GM12878 (cell line): Measurements from ENCODE around the gene CLDN7.

ENCODE experiments used
- BRCA1 ChIP-seq: IDR thresholded peaks from 2 replicates; pipeline ENCODE4 v1.6.1; 2011; ENCODE audit warnings: low read depth, low read length, improper control_type of control experiment
- EP300 ChIP-seq, 2 experiments: fragments of 150-350 bp in 1 of 2; IDR thresholded peaks; 2 replicates each; pipeline ENCODE4 v1.6.1; 2011 to 2012; ENCODE audit warnings: low read depth in 2 of 2, low read length in 2 of 2, borderline replicate concordance in 1 of 2, improper control_type of control experiment in 1 of 2, inconsistent platforms in 1 of 2; ENCODE audit not compliant: control insufficient read depth in 1 of 2
- POLR2A ChIP-seq: IDR thresholded peaks from 2 replicates; pipeline ENCODE4 v1.6.1; 2011; ENCODE audit warnings: low read depth, mild to moderate bottlenecking, low read length
- POU2F2 ChIP-seq: IDR thresholded peaks from 3 replicates; pipeline ENCODE4 v1.6.1; 2011; ENCODE audit warnings: low read depth, mild to moderate bottlenecking, low read length, borderline replicate concordance
- TAF1 ChIP-seq: IDR thresholded peaks from 2 replicates; pipeline ENCODE4 v1.6.1; 2011; ENCODE audit warnings: mild to moderate bottlenecking, low read depth, low read length, borderline replicate concordance
- YY1 ChIP-seq: IDR thresholded peaks from 2 replicates; pipeline ENCODE4 v1.6.1; 2011; ENCODE audit warnings: low read depth, mild to moderate bottlenecking, low read length
- TF ChIP-seq, protein P1 (sequence below), 3 experiments: IDR thresholded peaks in 2 of 3; conservative IDR thresholded peaks in 1 of 3; 2 replicates each; pipeline ENCODE4 v1.5.1; 2011; ENCODE audit warnings: low read depth in 3 of 3, low read length in 3 of 3, mild to moderate bottlenecking in 3 of 3, control low read depth in 2 of 3, moderate library complexity in 2 of 3, inconsistent platforms in 1 of 3, mixed read lengths in 1 of 3; ENCODE audit not compliant: control insufficient read depth in 2 of 3, insufficient read depth in 1 of 3; ENCODE audit errors: extremely low read depth in 1 of 3
- TF ChIP-seq, protein P2 (sequence below): IDR thresholded peaks from 2 replicates; pipeline ENCODE4 v1.6.1; 2011; ENCODE audit warnings: mild to moderate bottlenecking, low read depth, low read length, moderate library complexity; ENCODE audit not compliant: insufficient replicate concordance

DNA sequence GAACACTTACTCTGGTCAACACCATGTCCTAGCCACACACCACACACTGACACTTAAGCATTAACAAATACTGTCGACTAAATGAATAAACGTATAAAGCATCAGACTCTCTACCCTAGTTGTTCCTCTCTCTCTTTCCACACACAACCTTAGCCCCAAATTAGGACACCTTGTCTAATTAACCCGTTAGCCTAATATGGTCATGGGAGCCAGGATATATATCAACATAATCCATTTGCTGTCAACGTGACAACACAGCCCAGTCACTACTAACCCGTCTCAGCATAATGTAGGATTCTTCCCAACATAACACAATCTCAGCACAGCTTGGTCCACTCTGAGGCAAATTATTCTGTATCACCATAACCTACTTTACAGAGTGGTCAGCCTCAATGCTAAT, 30.2 kb downstream of the CLDN7 start:
- TF ChIP-seq TAF1 (no peak), POU2F2 (no peak), EP300 (IDR thresholded peaks at IDR 0.05; ENCODE audit: borderline replicate concordance in 1 of 2, control insufficient read depth in 1 of 2, low read depth in 2 of 2, low read length in 2 of 2) (no peak), BRCA1 (no peak), POLR2A (no peak), YY1 (no peak)
- TF ChIP-seq, protein P1, sequence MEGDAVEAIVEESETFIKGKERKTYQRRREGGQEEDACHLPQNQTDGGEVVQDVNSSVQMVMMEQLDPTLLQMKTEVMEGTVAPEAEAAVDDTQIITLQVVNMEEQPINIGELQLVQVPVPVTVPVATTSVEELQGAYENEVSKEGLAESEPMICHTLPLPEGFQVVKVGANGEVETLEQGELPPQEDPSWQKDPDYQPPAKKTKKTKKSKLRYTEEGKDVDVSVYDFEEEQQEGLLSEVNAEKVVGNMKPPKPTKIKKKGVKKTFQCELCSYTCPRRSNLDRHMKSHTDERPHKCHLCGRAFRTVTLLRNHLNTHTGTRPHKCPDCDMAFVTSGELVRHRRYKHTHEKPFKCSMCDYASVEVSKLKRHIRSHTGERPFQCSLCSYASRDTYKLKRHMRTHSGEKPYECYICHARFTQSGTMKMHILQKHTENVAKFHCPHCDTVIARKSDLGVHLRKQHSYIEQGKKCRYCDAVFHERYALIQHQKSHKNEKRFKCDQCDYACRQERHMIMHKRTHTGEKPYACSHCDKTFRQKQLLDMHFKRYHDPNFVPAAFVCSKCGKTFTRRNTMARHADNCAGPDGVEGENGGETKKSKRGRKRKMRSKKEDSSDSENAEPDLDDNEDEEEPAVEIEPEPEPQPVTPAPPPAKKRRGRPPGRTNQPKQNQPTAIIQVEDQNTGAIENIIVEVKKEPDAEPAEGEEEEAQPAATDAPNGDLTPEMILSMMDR (IDR thresholded peaks at IDR 0.05 in 2 of 3, conservative IDR thresholded peaks at IDR 0.05 in 1 of 3; ENCODE audit: control insufficient read depth in 2 of 3, extremely low read depth in 1 of 3, insufficient read depth in 1 of 3, low read depth in 3 of 3, low read length in 3 of 3), result no peak
- TF ChIP-seq, protein P2, sequence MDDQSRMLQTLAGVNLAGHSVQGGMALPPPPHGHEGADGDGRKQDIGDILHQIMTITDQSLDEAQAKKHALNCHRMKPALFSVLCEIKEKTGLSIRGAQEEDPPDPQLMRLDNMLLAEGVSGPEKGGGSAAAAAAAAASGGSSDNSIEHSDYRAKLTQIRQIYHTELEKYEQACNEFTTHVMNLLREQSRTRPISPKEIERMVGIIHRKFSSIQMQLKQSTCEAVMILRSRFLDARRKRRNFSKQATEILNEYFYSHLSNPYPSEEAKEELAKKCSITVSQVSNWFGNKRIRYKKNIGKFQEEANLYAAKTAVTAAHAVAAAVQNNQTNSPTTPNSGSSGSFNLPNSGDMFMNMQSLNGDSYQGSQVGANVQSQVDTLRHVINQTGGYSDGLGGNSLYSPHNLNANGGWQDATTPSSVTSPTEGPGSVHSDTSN, result no peak
